A549 (cell line): ENCODE results near the gene AP3B1.

Experiments used
- CEBPB ChIP-seq, 2 experiments: fragments of >200 bp in 1 of 2; sonication (Bioruptor Twin) in 1 of 2; formaldehyde crosslinking in 1 of 2; IDR thresholded peaks; 2 replicates each; pipeline ENCODE4 v1.6.1; 2012 to 2016
- JUN ChIP-seq, 2 experiments: fragments of >200 bp; sonication (Bioruptor Twin); formaldehyde crosslinking; IDR thresholded peaks; 2 replicates in 1 of 2; 3 replicates in 1 of 2; pipeline ENCODE4 v1.6.1; 2016 to 2017
- POLR2A ChIP-seq: IDR thresholded peaks from 2 replicates; pipeline ENCODE4 v1.6.1; 2012; ENCODE audit warnings: mild to moderate bottlenecking, low read length

- TF ChIP-seq JUN (IDR thresholded peaks at IDR 0.05), result no peak
- no peak for TF ChIP-seq CEBPB (IDR thresholded peaks at IDR 0.05)
- no peak for TF ChIP-seq POLR2A
Observed at GRCh38 chr5:78328585-78329173, 34.2 kb upstream of the AP3B1 start.
